GM12891 (cell line): Measurements from ENCODE around the gene NEMP1.

Experiments
- POLR2A ChIP-seq: IDR thresholded peaks from 2 replicates; pipeline ENCODE4 v1.6.1; 2011; ENCODE audit warnings: low read depth, low read length, control low read depth
- POLR2AphosphoS5 ChIP-seq: IDR thresholded peaks from 2 replicates; pipeline ENCODE4 v1.6.1; 2011; ENCODE audit warnings: low read depth, low read length, control low read depth
- SPI1 ChIP-seq: IDR thresholded peaks from 2 replicates; pipeline ENCODE4 v1.6.1; 2011; ENCODE audit warnings: low read depth, low read length, control low read depth

DNA sequence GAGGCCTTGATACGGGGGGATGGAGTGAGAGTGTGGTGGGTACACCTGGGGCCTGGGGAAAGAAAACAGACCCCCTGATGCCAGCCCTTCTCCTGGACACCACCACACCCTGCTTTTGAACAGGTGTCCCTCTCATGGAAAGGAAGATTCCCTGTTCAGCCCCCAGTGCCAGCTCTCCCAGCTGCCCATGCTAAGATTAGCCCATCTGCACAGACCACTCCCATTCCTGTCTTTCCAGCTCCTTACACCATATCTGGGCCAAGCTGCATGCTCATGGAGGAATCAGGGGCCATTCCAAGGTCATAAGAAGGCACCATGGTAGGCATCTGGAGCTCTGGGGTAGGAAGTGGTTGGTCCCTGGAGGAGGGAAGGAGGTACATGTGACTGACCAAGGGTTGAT, 20.0 kb upstream of the NEMP1 start:
- TF ChIP-seq POLR2A (no peak), POLR2AphosphoS5 (no peak), SPI1 (no peak)
